HL-60 (cell line): ENCODE data around the gene EFTUD2.

Experiments
- DNase-seq, 2 experiments: peaks; one replicate each; pipeline ENCODE4 v3.0.0-alpha.2; 2010 to 2020; ENCODE audit warnings: low read depth in 1 of 2, low spot score in 1 of 2
- H3K27ac ChIP-seq: fragments of 250-450 bp; sonication (Bioruptor Pico); replicated peaks from 2 replicates; pipeline ENCODE4 v1.5.1; 2020; ENCODE audit warnings: mild to moderate bottlenecking, moderate library complexity
- H3K27me3 ChIP-seq: fragments of 250-450 bp; sonication (Bioruptor Pico); 2 replicates; pipeline ENCODE4 v1.5.1; 2021; ENCODE audit warnings: mild to moderate bottlenecking, moderate library complexity; ENCODE audit not compliant: insufficient read depth, poor library complexity, severe bottlenecking
- H3K4me3 ChIP-seq: replicated peaks from 2 replicates; pipeline ENCODE4 v1.5.1; 2011; ENCODE audit warnings: mild to moderate bottlenecking, control low read depth, low read length; ENCODE audit not compliant: insufficient read depth
- CTCF ChIP-seq: IDR thresholded peaks from one replicate; pipeline ENCODE4 v1.5.1; 2011; ENCODE audit warnings: low read length, control low read depth, inconsistent platforms; ENCODE audit not compliant: insufficient read depth
- GABPA ChIP-seq: IDR thresholded peaks from 2 replicates; pipeline ENCODE4 v1.6.1; 2012; ENCODE audit warnings: low read depth
- POLR2AphosphoS5 ChIP-seq: IDR thresholded peaks from 2 replicates; pipeline ENCODE4 v1.6.1; 2012; ENCODE audit warnings: low read depth
- REST ChIP-seq: IDR thresholded peaks from 2 replicates; pipeline ENCODE4 v1.6.1; 2012; ENCODE audit warnings: low read depth; ENCODE audit not compliant: insufficient replicate concordance
- SPI1 ChIP-seq: IDR thresholded peaks from 2 replicates; pipeline ENCODE4 v1.6.1; 2012; ENCODE audit warnings: low read depth, mild to moderate bottlenecking, borderline replicate concordance

The EFTUD2 gene

DNA sequence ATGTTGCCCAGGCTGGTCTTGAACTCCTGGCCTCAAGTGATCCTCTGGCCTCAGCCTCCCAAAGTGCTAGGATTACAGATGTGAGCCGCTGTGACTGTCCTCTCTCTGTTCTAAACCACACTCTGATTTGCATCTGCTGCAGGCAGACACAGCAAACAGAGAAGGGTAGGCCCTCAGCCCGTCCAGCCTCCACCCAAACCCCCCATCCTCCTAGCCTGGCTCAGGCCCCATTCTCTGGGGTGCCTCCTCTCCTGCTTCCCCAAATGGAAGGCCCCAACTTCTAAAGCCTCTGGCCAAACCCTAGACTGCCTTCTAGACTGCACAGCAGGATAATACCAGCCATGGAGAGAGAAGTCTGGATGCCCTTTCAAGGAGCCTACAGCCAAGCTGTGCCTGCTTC is 20.2 kb upstream of the EFTUD2 start:
- H3K27ac ChIP-seq = no peak overlapping the region
- TF ChIP-seq SPI1 (no peak), POLR2AphosphoS5 (no peak), GABPA (no peak), CTCF (no peak), REST (no peak)
- no peak for DNase-seq
- no peak overlapping the region for H3K4me3 ChIP-seq
- H3K27me3 ChIP-seq = peaks cover 2% of the 10 kb centered on the region

DNA sequence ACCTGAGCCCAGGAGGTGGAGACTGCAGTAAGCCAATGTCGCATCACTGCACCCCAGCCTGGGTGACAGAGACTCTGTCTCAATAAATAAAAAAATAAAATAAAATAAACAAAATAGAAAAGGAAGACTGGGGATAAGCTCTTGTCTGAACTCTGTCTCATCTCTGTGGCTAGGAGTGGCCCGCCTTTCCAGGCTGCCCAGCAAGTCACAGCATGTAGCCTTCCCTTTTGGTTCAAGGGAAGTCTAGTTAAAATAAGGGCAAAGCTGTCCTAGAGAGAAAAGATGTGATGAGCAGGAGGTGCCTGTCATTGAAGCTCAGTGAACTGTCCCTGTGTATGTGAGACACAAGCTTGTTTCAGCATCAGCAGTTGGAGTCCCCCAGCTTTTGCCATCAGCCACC is 18.8 kb upstream of the EFTUD2 start:
- DNase-seq = no peak
- TF ChIP-seq CTCF = no peak
- no peak for TF ChIP-seq POLR2AphosphoS5
- TF ChIP-seq GABPA = no peak
- no peak for TF ChIP-seq REST
- no peak for TF ChIP-seq SPI1
- H3K27ac ChIP-seq = no peak overlapping the region
- peaks cover 2% of the 10 kb centered on the region for H3K27me3 ChIP-seq
- no peak overlapping the region for H3K4me3 ChIP-seq

DNA sequence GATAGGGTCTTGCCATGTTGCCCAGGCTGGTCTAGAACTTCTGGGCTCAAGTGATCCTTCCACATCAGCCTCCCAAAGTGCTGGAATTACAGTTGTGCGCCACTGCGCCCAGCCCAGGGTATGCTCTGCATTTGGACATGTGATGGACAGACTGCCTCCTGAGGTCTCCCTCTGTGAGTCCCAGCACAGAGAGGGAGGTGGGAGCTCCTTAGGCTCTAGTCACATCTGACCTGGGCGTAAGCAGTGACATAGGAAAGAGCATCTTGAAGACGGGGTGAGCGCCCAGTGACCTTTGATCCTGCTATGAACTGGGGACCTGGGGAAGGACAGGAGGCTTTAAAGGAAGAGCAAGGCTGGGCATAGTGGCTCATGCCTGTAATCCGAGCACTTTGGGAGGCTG is 18.2 kb upstream of the EFTUD2 start:
- Histone ChIP-seq H3K27me3 (peaks cover 2% of the 10 kb centered on the region), H3K4me3 (no peak overlapping the region), H3K27ac (no peak overlapping the region)
- no peak for DNase-seq
- TF ChIP-seq SPI1 (no peak), GABPA (no peak), REST (no peak), POLR2AphosphoS5 (no peak), CTCF (no peak)
